Adrenal gland (tissue), 12 donors: ENCODE results near the gene SLC1A2. TPM values are rescaled to one million over a fixed set of nuclear protein-coding genes. Genes with fewer than 3 reads are reported as not detected.

Experiments
- DNase-seq, 7 donors: peaks; one replicate each; pipeline ENCODE4 v3.0.0-alpha.2; 2019 to 2020
- H3K27ac ChIP-seq, 5 donors: fragments of 200-600 bp; sonication (generic) in 4 of 5; 1 replicate in 3 of 5; 2 replicates in 2 of 5; pipeline versions ENCODE4 v1.5.1 to v1.8.0; 2016 to 2020; ENCODE audit warnings: mild to moderate bottlenecking in 1 of 5
- H3K27me3 ChIP-seq: fragments of 200-600 bp; 2 replicates; pipeline ENCODE4 v1.8.0; 2021
- H3K36me3 ChIP-seq, 2 donors: fragments of 200-600 bp; replicated peaks in 1 of 2; 1 replicate in 1 of 2; 2 replicates in 1 of 2; pipeline versions ENCODE4 v1.5.1 to v1.8.0; 2018 to 2022
- H3K4me1 ChIP-seq, 2 donors: fragments of 200-600 bp; replicated peaks in 1 of 2; 1 replicate in 1 of 2; 2 replicates in 1 of 2; pipeline versions ENCODE4 v1.5.1 to v1.8.0; 2018 to 2021
- H3K4me3 ChIP-seq, 4 donors: fragments of 200-600 bp; sonication (generic) in 3 of 4; one replicate each; pipeline ENCODE4 v1.5.1; 2016 to 2018
- H3K9me3 ChIP-seq, 3 donors: fragments of 200-600 bp; sonication (generic) in 1 of 3; replicated peaks in 1 of 3; 1 replicate in 2 of 3; 2 replicates in 1 of 3; pipeline versions ENCODE4 v1.5.1 to v1.8.0; 2016 to 2021
- CTCF ChIP-seq, 6 experiments: fragments of 450-650 bp in 4 of 6; fragments of 200-600 bp in 2 of 6; sonication (generic) in 1 of 6; IDR thresholded peaks; 1 replicate in 5 of 6; 2 replicates in 1 of 6; pipeline versions ENCODE4 v1.5.1 to v1.8.0; 2016 to 2021; ENCODE audit warnings: antibody characterized with exemption in 6 of 6, mild to moderate bottlenecking in 2 of 6, moderate library complexity in 1 of 6
- POLR2A ChIP-seq, 2 donors: fragments of 450-650 bp; IDR thresholded peaks; one replicate each; pipeline ENCODE4 v1.6.1; 2017; ENCODE audit warnings: antibody characterized with exemption in 2 of 2, mild to moderate bottlenecking in 2 of 2, moderate library complexity in 1 of 2
- WGBS, 4 donors: extraction: QIAGEN DNeasy Blood & Tissue Kit in 2 of 4; methylation state at CpG; one replicate each; pipeline versions ENCODE4 v1.1.5 to v1.1.7; 2013 to 2017; 5-methylcytosine and 5-hydroxymethylcytosine counted together
- intact Hi-C, 2 donors: fragments of 100-400 bp; cut with DNase I; formaldehyde crosslinking; loops; one replicate each; pipeline versions ENCODE4 v1.14.1 to v1.15.0; 2022 to 2023
- polyA plus RNA-seq, 3 donors: library from polyadenylated mRNA; stranded (reverse); fragments of 200-250 nt in 2 of 3; fragments of 350-450 nt in 1 of 3; fragmentation: Illumina TruSeq in 1 of 3; extraction: RNeasy Lipid Tissue Mini Kit (QIAGEN cat#74804) in 1 of 3; gene quantifications; one replicate each; pipeline ENCODE4 v1.2.3, GENCODE V29; 2013 to 2014
- total RNA-seq, 9 donors: library from RNA; depleted of rRNA in 4 of 9; stranded (reverse); fragments of >200 nt in 4 of 9; fragments of 120-200 nt in 1 of 9; fragmentation: NEBNext Ultra II Directional in 1 of 9; extraction: Animal tissue kit (Norgen Biotek cat#: 25700) in 1 of 9; gene quantifications; one replicate each; pipeline versions ENCODE4 v1.1.0 to v1.2.4, GENCODE V29; 2013 to 2023
- donor health status: healthy with polysubstance abuse.
- donor health status: Bipolar disorder and iron deficiency.
- donor health status: DM: yes; HTN: yes; CAD: no.
- donor health status: DM: no; HTN: no; CAD: no.
- donor health status: DM: no; HTN: no; CAD: no.
- donor health status: DM: yes; HTN: yes; CAD: no.

The SLC1A2 gene
- total and polyA plus RNA-seq, 12 donors, result 1.4 to 517 (median 8.7) TPM

- 64 to 72% (median 69%) methylated on average over 3 of the region's 3 CpGs for WGBS, 4 donors
- H3K36me3 ChIP-seq, result peaks cover 0 to 6% of the 10 kb centered on the region in 2 donors
Observed at GRCh38 chr11:35225946-35226520, 193.3 kb downstream of the SLC1A2 start.

GRCh38 chr11:35223991-35224390 is 195.4 kb downstream of the SLC1A2 start:
- H3K36me3 ChIP-seq, result no peaks in the 10 kb centered on the region
- intact Hi-C loops, result loop anchor here in 1 of 2 donors (10.0 kb wide), 1 partner anchor 209 kb away; no protein-coding TSS in a partner anchor
- no peak overlapping the region for H3K27ac ChIP-seq
- H3K4me1 ChIP-seq, result peaks cover 0 to 8% of the 10 kb centered on the region in 2 donors
- WGBS, 4 donors, result 53 to 80% (median 66%) methylated on average over 1 of the region's 1 CpG
- TF ChIP-seq POLR2A (IDR thresholded peaks at IDR 0.05), result no peak
- TF ChIP-seq CTCF (IDR thresholded peaks at IDR 0.05), result no peak
- no peak overlapping the region for H3K4me3 ChIP-seq
- H3K9me3 ChIP-seq, result no peaks in the 10 kb centered on the region
- DNase-seq, result no peak
- no peaks in the 10 kb centered on the region for H3K27me3 ChIP-seq

More at GRCh38 chr11:35225946-35226520, 193.3 kb downstream of the SLC1A2 start:
- intact Hi-C loops, result loop anchor here in 1 of 2 donors (10.0 kb wide), 1 partner anchor 211 kb away; no protein-coding TSS in a partner anchor
- Histone ChIP-seq H3K4me1 (peaks cover 0 to 8% of the 10 kb centered on the region in 2 donors), H3K4me3 (no peak overlapping the region), H3K9me3 (no peaks in the 10 kb centered on the region), H3K27me3 (no peaks in the 10 kb centered on the region), H3K27ac (no peak overlapping the region)
- TF ChIP-seq POLR2A (IDR thresholded peaks at IDR 0.05) (no peak), CTCF (IDR thresholded peaks at IDR 0.05) (no peak)
- DNase-seq, result no peak

DNA sequence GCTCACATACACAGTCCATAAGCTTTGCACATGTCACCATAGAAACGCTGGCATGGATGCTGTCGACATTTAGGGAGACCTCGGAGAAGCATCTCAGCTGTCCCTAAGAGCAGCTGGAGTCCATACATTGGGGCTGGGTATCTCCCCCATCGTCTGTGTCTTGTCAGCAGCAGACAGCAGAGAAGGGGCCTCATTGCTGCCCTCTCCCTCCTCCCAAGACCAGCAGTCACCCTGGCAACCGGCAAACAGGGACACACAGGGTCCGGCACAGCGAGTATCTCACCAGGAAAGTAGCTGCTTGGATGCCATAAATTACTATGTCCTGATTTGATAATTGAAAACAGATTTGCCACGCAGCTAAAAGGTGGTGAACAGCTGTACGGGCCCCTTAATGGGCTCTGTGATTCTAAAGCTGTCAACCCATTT is 196.0 kb downstream of the SLC1A2 start:
- H3K36me3 ChIP-seq, result no peaks in the 10 kb centered on the region

GRCh38 chr11:35218956-35219355 is 200.4 kb downstream of the SLC1A2 start:
- DNase-seq, result no peak
- H3K4me3 ChIP-seq, result no peak overlapping the region
- H3K9me3 ChIP-seq, result no peaks in the 10 kb centered on the region
- H3K4me1 ChIP-seq, result peaks cover 0 to 23% of the 10 kb centered on the region in 2 donors
- H3K27me3 ChIP-seq, result no peaks in the 10 kb centered on the region
- no peak overlapping the region for H3K27ac ChIP-seq
- TF ChIP-seq POLR2A (IDR thresholded peaks at IDR 0.05), result no peak
- no peak for TF ChIP-seq CTCF (IDR thresholded peaks at IDR 0.05)
- intact Hi-C loops, result no loop called here
- H3K36me3 ChIP-seq, result no peaks in the 10 kb centered on the region
- 82 to 100% (median 95%) methylated on average over 1 of the region's 1 CpG for WGBS, 4 donors

More for the DNA sequence above, 196.0 kb downstream of the SLC1A2 start:
- 64 to 78% (median 69%) methylated on average over 9 of the region's 9 CpGs for WGBS, 4 donors
- peaks cover 0 to 8% of the 10 kb centered on the region in 2 donors for H3K4me1 ChIP-seq
- no peaks in the 10 kb centered on the region for H3K27me3 ChIP-seq
- intact Hi-C loops, result loop anchor here in 1 of 2 donors (10.0 kb wide), 1 partner anchor 209 kb away; no protein-coding TSS in a partner anchor
- TF ChIP-seq CTCF (IDR thresholded peaks at IDR 0.05), result no peak
- no peaks in the 10 kb centered on the region for H3K9me3 ChIP-seq
- no peak overlapping the region for H3K27ac ChIP-seq
- no peak for DNase-seq
- no peak overlapping the region for H3K4me3 ChIP-seq
